ENCODE results near the gene MAP3K20. TPM values are rescaled to one million over a fixed set of nuclear protein-coding genes. Genes with fewer than 3 reads are reported as not detected.

MAP3K20 gene
- total and polyA plus RNA-seq, 2 donors (not counting 3 experiments of a cell fraction or from before 2014, with no cell fraction given), result 7.8 to 31.5 TPM

GRCh38 chr2:173187941-173188788 lies 112.5 kb downstream of the MAP3K20 start:
- no peak for FAIRE-seq
- Histone ChIP-seq H3K4me2 (ENCODE audit: insufficient read depth, low read length) (no peak overlapping the region), H3K9ac (replicated peaks; ENCODE audit: extremely low read depth, insufficient read depth, low read length) (no peak overlapping the region), H3K36me3 (ENCODE audit: control insufficient read depth in 2 of 2, extremely low read depth in 1 of 2, insufficient read depth in 2 of 2, low read length in 2 of 2) (no peaks in the 10 kb centered on the region), H3K27ac (ENCODE audit: insufficient read depth, low read depth, low read length) (no peak overlapping the region), H3K9me1 (replicated peaks; ENCODE audit: control insufficient read depth, extremely low read depth, insufficient read depth, low read length) (no peaks in the 10 kb centered on the region), H3K4me1 (ENCODE audit: control insufficient read depth, extremely low read depth, insufficient read depth, low read length) (peaks cover 3% of the 10 kb centered on the region), H3K9me3 (replicated peaks; ENCODE audit: control insufficient read depth, insufficient read depth, low read length) (no peaks in the 10 kb centered on the region), H3K27me3 (ENCODE audit: control insufficient read depth in 2 of 2, insufficient read depth in 2 of 2, low read length in 2 of 2) (no peaks in the 10 kb centered on the region), H2AFZ (ENCODE audit: low read depth, low read length) (no peak overlapping the region), H3K79me2 (ENCODE audit: control insufficient read depth, insufficient read depth, low read length) (no peaks in the 10 kb centered on the region), H4K20me1 (replicated peaks; ENCODE audit: control insufficient read depth, extremely low read depth, insufficient read depth, low read length) (no peaks in the 10 kb centered on the region), H3K4me3 (replicated peaks in 1 of 3; ENCODE audit: insufficient read depth in 1 of 3, low read depth in 1 of 3, low read length in 3 of 3) (no peak overlapping the region)
- dilution Hi-C loops (cut with MboI; ENCODE audit: extremely low pct_ligation_motif_present, low sequenced_read_pairs) (no loop called here), intact Hi-C loops (cut with micrococcal nuclease) (no loop called here)
- no peak for TF ChIP-seq JUN (IDR thresholded peaks at IDR 0.05; ENCODE audit: borderline replicate concordance, insufficient read depth, insufficient read length, low read depth)
- no peak for TF ChIP-seq GATA2 (IDR thresholded peaks at IDR 0.05; ENCODE audit: insufficient read depth, insufficient read length, low read depth, low read length)
- no peak for TF ChIP-seq MYC (IDR thresholded peaks at IDR 0.05; ENCODE audit: low read depth, low read length)
- TF ChIP-seq MAX (IDR thresholded peaks at IDR 0.05; ENCODE audit: insufficient read depth, insufficient read length), result no peak
- no peak for TF ChIP-seq CTCF (IDR thresholded peaks at IDR 0.05; ENCODE audit: extremely low read depth in 1 of 2, insufficient read depth in 1 of 2, low read depth in 1 of 2, low read length in 2 of 2)
- TF ChIP-seq POLR2AphosphoS5 (IDR thresholded peaks at IDR 0.05; ENCODE audit: insufficient read depth, low read depth, low read length), result no peak
- no peak for TF ChIP-seq POLR2A (IDR thresholded peaks at IDR 0.05; ENCODE audit: low read depth, low read length)
- no peak for TF ChIP-seq FOS (IDR thresholded peaks at IDR 0.05; ENCODE audit: borderline replicate concordance, insufficient read depth, low read length)
- no peak for TF ChIP-seq EZH2 (IDR thresholded peaks at IDR 0.05; ENCODE audit: borderline replicate concordance, low read depth, low read length, severe bottlenecking)
- BruUV-seq (replicated peaks), result no TSS peak
- POLR2A ChIA-PET, result no interaction called here
- DNase-seq (ENCODE audit: low read depth, low spot score), result no peak
- CTCF ChIA-PET, result interaction anchor here (1.5 kb wide), 1 partner anchor 18 kb away, joined by 3 read pairs; no protein-coding TSS in a partner anchor
